Measurements from ENCODE around the gene ADAM10.
A peak's percentile ranks its signal among the peaks of the same experiment; 100 is the strongest.

ADAM10 gene

GRCh38 chr15:58590926-58591325 is 158.6 kb downstream of the ADAM10 start:
- TF ChIP-seq CTCF (IDR thresholded peaks at IDR 0.05; ENCODE audit: insufficient read depth, low read depth, low read length, missing control alignments): no peak
- no peak for DNase-seq (ENCODE audit: low read depth)
- no peak overlapping the region for H3K4me3 ChIP-seq (ENCODE audit: low read depth, low read length)

GRCh38 chr15:58590236-58590635 is 159.3 kb downstream of the ADAM10 start:
- DNase-seq (ENCODE audit: low read depth): no peak
- no peak overlapping the region for H3K4me3 ChIP-seq (ENCODE audit: low read depth, low read length)

GRCh38 chr15:58589047-58589446 is 160.5 kb downstream of the ADAM10 start:
- H3K4me3 ChIP-seq (ENCODE audit: low read depth, low read length): no peak overlapping the region
- no peak for DNase-seq (ENCODE audit: low read depth)
- no peak for TF ChIP-seq CTCF (IDR thresholded peaks at IDR 0.05; ENCODE audit: insufficient read depth, low read depth, low read length, missing control alignments)

More at GRCh38 chr15:58590236-58590635, 159.3 kb downstream of the ADAM10 start:
- TF ChIP-seq CTCF (IDR thresholded peaks at IDR 0.05; ENCODE audit: insufficient read depth, low read depth, low read length, missing control alignments): no peak

GRCh38 chr15:58588096-58588495 is 161.4 kb downstream of the ADAM10 start:
- H3K4me3 ChIP-seq (ENCODE audit: low read depth, low read length): no peak overlapping the region
- no peak for DNase-seq (ENCODE audit: low read depth)
- no peak for TF ChIP-seq CTCF (IDR thresholded peaks at IDR 0.05; ENCODE audit: insufficient read depth, low read depth, low read length, missing control alignments)

GRCh38 chr15:58587486-58587885 is 162.0 kb downstream of the ADAM10 start:
- H3K4me3 ChIP-seq (ENCODE audit: low read depth, low read length): no peak overlapping the region
- no peak for DNase-seq (ENCODE audit: low read depth)
- TF ChIP-seq CTCF (IDR thresholded peaks at IDR 0.05; ENCODE audit: insufficient read depth, low read depth, low read length, missing control alignments): no peak

GRCh38 chr15:58585693-58586443 is 163.6 kb downstream of the ADAM10 start:
- no peak for TF ChIP-seq CTCF (IDR thresholded peaks at IDR 0.05; ENCODE audit: insufficient read depth, low read depth, low read length, missing control alignments)

More at GRCh38 chr15:58585693-58586443, 163.6 kb downstream of the ADAM10 start:
- DNase-seq (ENCODE audit: low read depth): peak; percentile 61
- H3K4me3 ChIP-seq (ENCODE audit: low read depth, low read length): no peak overlapping the region
